ENCODE measurements around the gene ATP2A1.

Gene ATP2A1
- 0.19 to 0.46 (median 0.22) reads per million in 3 experiments for total RNA-seq

GRCh38 chr16:28878083-28878926, at the start of gene ATP2A1:
Gene ATP2A1, plus strand, starts transcription at chr16:28878488. Its CDS starts 184 bp downstream, at chr16:28878672.
- DNase-seq, result no peak

GRCh38 chr16:28829747-28830146, 48.5 kb upstream of the ATP2A1 start:
- DNase-seq, result no peak

GRCh38 chr16:28830531-28830930, 47.8 kb upstream of the ATP2A1 start:
- DNase-seq, result no peak

GRCh38 chr16:28834349-28834748, 43.9 kb upstream of the ATP2A1 start:
- DNase-seq, result no peak

GRCh38 chr16:28834873-28835863, 43.1 kb upstream of the ATP2A1 start:
- DNase-seq, result no peak

GRCh38 chr16:28835864-28836760, 42.2 kb upstream of the ATP2A1 start:
- no peak for DNase-seq

GRCh38 chr16:28836761-28837064, 41.6 kb upstream of the ATP2A1 start:
- DNase-seq, result no peak

GRCh38 chr16:28837672-28838557, 40.4 kb upstream of the ATP2A1 start:
- DNase-seq, result no peak

- no peak for DNase-seq
Observed at GRCh38 chr16:28838558-28838918, 39.8 kb upstream of the ATP2A1 start.

GRCh38 chr16:28839004-28839639, 39.2 kb upstream of the ATP2A1 start:
- DNase-seq, result no peak

- DNase-seq, result no peak
Observed at GRCh38 chr16:28839899-28840298, 38.4 kb upstream of the ATP2A1 start.

- DNase-seq, result no peak
Observed at GRCh38 chr16:28842696-28843095, 35.6 kb upstream of the ATP2A1 start.

GRCh38 chr16:28843766-28844165, 34.5 kb upstream of the ATP2A1 start:
- no peak for DNase-seq

GRCh38 chr16:28844226-28844885, 33.9 kb upstream of the ATP2A1 start:
- DNase-seq, result no peak

GRCh38 chr16:28845293-28845692, 33.0 kb upstream of the ATP2A1 start:
- peak; percentile 9 for DNase-seq

- DNase-seq, result no peak
Observed at GRCh38 chr16:28845761-28846079, 32.6 kb upstream of the ATP2A1 start.

- peak; percentile 98 for DNase-seq
Observed at GRCh38 chr16:28846080-28846932, 32.0 kb upstream of the ATP2A1 start, which contains the start of gene TUFM. Gene TUFM, minus strand, starts transcription at chr16:28846348. Its CDS starts 79 bp downstream, at chr16:28846269.

- no peak for DNase-seq
Observed at GRCh38 chr16:28846933-28847273, 31.4 kb upstream of the ATP2A1 start.

GRCh38 chr16:28858421-28858820, 19.9 kb upstream of the ATP2A1 start:
- no peak for DNase-seq

GRCh38 chr16:28859326-28859725, 19.0 kb upstream of the ATP2A1 start:
- no peak for DNase-seq

Measured in central memory CD4-positive, alpha-beta T cell (primary cell).